GM18508 (cell line): ENCODE measurements around the gene KLK6.

Experiments
- ATAC-seq: cut with Tn5 transposase; IDR thresholded peaks from one replicate; pipeline ENCODE4 v1.9.1; 2021; ENCODE audit warnings: moderate number of reproducible peaks; ENCODE audit not compliant: insufficient read depth, unreplicated experiment

KLK6 gene

GRCh38 chr19:50962245-50962644, 7.1 kb downstream of the KLK6 start:
- ATAC-seq, result no peak

- ATAC-seq, result no peak
Observed at GRCh38 chr19:50959731-50960500, 9.5 kb downstream of the KLK6 start.

- no peak for ATAC-seq
Observed at GRCh38 chr19:50957587-50957986, 11.8 kb downstream of the KLK6 start.

GRCh38 chr19:50952910-50953309, 16.5 kb downstream of the KLK6 start, which contains the start of gene KLK5:
KLK5 (minus strand) TSS chr19:50953038; CDS start chr19:50952657, 381 bp downstream.
- no peak for ATAC-seq

GRCh38 chr19:50949861-50950260, 19.5 kb downstream of the KLK6 start:
- ATAC-seq, result no peak

GRCh38 chr19:50947123-50947522, 22.3 kb downstream of the KLK6 start:
- ATAC-seq, result no peak

GRCh38 chr19:50944795-50945194, 24.6 kb downstream of the KLK6 start:
- ATAC-seq, result no peak

GRCh38 chr19:50943074-50943828, 26.1 kb downstream of the KLK6 start:
- no peak for ATAC-seq

- ATAC-seq, result no peak
Observed at GRCh38 chr19:50939596-50939995, 29.8 kb downstream of the KLK6 start.

- ATAC-seq, result no peak
Observed at GRCh38 chr19:50933640-50934039, 35.8 kb downstream of the KLK6 start.

- ATAC-seq, result no peak
Observed at GRCh38 chr19:50932690-50933083, 36.7 kb downstream of the KLK6 start.

GRCh38 chr19:50932018-50932689, 37.2 kb downstream of the KLK6 start:
- ATAC-seq, result no peak

GRCh38 chr19:50931023-50931422, 38.4 kb downstream of the KLK6 start:
- no peak for ATAC-seq

- ATAC-seq, result no peak
Observed at GRCh38 chr19:50928831-50929230, 40.6 kb downstream of the KLK6 start.

- ATAC-seq, result no peak
Observed at GRCh38 chr19:50926144-50926543, 43.2 kb downstream of the KLK6 start.

- ATAC-seq, result no peak
Observed at GRCh38 chr19:50925734-50926133, 43.7 kb downstream of the KLK6 start.

- no peak for ATAC-seq
Observed at GRCh38 chr19:50924586-50924985, 44.8 kb downstream of the KLK6 start.

GRCh38 chr19:50922317-50922853, 47.0 kb downstream of the KLK6 start:
- ATAC-seq, result peak; percentile 72

- ATAC-seq, result no peak
Observed at GRCh38 chr19:50921426-50922316, 47.7 kb downstream of the KLK6 start.

- ATAC-seq, result no peak
Observed at GRCh38 chr19:50916069-50916468, 53.3 kb downstream of the KLK6 start.
